GM19438 (cell line): ENCODE results near the gene PFDN6.

ENCODE experiments used
- ATAC-seq: cut with Tn5 transposase; IDR thresholded peaks from one replicate; pipeline ENCODE4 v1.9.1; 2021; ENCODE audit warnings: low read depth; ENCODE audit not compliant: unreplicated experiment

Gene PFDN6

GRCh38 chr6:33314943-33315792 lies 25.8 kb downstream of the PFDN6 start:
- ATAC-seq = no peak

DNA sequence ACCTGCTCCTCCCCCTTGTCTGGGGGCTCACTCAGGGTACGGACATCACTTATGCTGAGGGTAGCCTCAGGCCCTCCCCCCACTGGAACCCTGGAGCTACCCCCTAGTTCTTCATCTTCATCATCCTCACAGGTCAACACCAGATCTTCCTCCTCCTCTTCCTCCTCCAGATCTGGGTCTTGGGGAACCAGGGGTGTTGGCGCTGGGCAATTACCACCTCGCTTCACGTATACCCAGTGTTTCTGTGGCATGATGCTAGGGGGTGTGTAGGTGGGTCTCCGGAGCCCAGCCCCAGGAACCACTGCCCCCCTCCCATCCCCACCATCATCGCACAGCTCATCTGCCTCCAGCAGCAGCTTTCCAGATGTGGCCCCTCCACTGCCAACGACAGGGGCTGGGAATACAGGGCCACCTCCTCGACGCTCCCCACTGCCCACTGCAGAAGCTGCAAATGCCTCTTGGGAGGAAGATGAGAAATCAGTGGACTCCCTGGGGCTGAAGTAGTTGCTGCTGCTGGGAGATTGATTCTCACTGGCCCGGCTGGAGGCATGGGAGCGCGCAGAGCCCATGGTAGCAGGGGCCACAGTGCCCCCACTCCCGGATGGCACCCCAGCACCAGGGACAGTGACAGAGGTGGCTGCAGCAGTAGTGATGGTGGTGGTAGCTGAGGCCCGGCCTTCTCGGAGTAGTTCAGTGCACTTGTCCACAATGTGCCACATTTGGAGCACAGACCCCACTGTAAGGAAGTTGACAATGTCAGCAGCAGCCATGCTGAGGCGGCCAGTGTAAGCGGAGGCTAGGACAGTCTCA lies 26.6 kb downstream of the PFDN6 start:
- no peak for ATAC-seq

DNA sequence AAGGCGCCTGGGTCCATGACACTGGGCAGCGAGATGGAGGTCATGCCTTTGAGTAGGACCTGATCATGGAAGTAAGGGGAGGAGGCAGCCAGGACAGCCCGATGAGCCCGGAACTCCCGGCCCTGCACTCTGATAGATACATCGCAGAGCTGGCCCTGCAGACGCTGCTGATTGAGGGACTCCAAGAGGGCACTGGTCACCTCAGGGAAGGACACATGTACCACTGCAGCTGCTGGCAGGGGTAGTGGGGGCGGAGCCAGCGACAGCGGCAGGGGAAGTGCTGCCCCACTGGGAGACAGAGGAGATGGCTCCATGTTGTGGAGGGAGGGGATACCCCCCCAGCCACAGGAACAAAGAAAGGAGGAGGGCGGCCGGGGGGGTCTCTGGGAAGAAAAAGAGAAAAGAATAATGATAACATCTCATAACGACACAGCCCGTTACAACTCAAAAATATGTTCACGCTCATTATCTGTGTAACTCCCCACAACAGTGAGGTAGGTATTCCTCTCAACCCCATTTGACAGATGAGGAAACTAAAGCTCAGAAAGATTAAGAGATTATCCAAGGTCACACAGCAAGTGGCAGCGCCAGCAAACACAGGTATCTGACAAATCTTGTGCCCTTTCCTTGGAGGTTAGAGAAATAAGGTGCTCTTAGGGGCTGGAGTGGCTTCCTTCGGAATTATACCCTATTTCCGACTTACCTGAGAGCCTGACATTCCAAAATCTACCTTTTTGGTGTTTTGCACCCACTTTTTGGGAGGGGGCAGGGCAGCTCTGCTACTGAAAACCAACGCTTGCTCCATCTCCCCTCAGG lies 27.4 kb downstream of the PFDN6 start:
- ATAC-seq = no peak

DNA sequence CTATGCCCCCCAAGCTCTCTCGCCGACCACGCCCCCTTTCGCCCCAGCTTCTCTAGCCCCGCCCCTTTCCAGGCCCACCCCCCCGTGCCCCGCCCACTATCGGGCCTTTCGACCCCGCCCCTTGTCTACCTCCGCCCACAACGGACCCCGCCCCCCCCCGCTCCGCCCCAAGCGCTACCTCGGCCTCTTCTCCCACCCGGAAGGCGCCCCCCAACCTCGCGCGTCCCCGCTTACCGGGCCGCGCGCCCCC lies 27.9 kb downstream of the PFDN6 start:
- no peak for ATAC-seq

- ATAC-seq = peak; percentile 49
Observed at GRCh38 chr6:33317669-33318425, 28.4 kb downstream of the PFDN6 start, which contains the start of gene ZBTB22. Gene ZBTB22, minus strand, starts transcription at chr6:33317744. Its CDS starts 828 bp downstream, at chr6:33316916.

DNA sequence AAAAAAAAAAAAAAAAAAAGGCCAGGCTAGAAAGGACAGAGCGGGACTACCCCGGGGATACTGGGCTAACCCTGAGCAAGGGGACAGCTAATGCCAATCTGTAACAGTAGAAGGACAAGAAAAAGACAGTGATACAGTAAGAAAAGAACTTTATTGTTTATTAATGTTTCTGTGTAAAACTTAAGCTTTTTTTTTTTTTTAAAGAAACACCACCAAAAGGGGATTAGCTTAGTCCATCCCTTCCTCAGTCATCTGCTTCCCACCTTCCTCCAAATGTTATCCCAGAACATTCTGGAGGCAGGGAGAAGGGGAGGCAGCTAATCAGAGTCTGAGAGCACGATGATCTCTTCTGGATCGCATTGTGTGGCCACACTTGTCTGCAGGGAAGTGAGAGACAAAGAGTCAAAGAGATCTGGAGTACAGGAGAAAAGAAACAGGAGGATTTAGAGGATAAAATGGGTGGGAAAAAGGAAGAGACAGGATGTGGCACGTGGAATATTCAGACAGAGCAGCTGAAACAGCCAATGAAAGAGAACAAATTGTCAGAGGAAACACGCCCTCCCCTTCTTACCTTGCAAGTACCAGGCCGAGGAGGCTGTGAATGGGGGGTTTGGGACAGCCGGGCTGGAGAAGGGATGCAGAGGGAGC lies 29.1 kb downstream of the PFDN6 start:
- ATAC-seq = no peak

GRCh38 chr6:33319939-33320314 lies 30.5 kb downstream of the PFDN6 start:
- ATAC-seq = no peak

DNA sequence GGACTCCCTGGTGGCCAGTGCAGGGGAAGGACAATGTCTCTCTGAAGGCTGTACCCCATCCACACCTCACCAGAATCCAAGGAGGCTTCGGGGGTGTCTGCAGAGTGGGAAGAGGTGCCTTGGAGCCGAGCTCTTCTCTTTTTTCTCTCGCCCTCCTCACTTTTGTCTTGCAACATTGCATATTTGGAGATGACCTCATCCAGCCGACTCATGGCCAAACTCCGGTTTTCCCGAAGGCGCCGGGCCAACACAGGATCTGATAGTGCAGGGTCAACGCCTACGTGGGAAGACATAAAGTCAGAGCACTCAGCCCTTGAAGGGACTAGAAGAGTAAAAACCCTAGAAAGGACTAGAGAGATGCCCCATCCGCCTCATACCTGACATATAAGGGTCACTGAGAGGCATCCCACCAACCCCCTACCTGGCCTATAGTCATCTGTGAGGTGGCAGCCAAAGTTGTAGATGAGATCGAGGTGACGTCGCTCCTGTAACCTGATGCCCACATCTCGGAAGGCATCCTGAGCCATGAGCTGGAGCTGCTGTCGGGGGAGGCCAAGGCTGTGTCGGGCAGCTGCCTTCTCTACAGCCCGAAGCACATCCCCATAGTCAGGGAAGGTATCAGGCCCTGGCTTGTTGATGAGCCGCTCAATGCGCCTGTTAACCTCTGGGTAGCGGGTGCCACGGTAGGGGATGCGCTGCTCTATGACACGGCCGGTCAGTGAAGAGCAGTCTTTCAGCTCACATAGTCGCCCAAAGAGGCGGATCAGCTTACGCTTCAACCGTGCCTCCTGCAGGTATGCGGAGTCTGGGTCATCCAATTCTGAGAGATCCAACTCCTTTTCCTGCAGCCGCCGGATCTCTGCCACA lies 31.1 kb downstream of the PFDN6 start:
- no peak for ATAC-seq

DNA sequence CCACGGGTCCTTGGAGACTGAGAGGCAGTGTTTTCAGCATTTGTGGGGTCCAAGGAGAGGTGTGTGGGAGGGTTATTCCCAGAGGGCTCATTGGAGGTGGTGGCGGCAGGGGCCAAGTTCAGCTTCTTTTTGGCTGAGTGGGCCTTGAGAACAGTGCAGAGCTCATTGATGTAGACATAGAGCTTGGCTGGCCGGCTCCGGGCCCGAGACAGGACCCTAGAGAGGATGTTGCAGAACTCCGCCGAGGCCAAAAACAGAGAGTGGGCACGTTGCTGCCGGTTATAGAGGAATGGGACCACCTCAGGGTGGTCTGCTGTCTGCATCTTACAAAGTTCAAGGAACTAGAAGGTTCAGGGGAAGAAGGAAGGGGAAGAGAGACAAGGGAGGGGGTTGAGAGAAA lies 31.8 kb downstream of the PFDN6 start:
- ATAC-seq = no peak

DNA sequence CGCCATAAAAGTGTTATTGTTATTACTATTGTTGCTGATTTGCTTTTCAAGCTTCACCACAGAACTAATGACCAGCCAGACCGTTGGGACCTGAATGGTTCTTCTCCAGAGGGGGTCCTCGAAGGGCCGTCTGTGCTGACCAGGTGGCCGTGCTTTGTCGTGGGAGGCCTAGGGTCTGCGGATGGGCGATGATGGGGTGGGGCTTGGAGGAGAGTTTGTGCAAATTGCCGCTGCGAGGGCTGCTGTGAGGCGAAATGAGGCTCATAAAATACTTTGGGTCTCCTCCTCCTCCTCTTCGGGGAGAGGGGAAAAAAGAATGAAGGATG lies 34.2 kb downstream of the PFDN6 start:
- no peak for ATAC-seq

DNA sequence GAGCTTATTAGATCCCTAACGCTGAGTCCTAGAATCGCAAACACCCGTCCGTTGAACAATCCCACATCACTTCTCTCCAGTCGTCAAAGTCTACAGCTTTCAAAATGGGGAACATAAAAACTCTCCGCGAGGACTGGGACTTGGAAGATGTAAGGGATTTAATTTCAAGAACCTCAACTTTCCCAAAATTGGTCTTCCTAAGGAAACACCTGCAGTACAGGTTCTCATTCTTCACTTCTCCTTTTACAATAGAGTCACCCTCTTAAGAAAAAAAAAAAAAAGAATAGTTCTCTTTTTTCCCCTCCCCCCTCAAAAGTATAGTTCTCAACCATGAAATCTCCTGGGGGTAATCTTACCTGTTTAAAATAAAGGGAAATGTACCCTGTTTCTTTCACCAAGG lies 34.7 kb downstream of the PFDN6 start:
- ATAC-seq = no peak

GRCh38 chr6:33329058-33329457 lies 39.7 kb downstream of the PFDN6 start:
- no peak for ATAC-seq

DNA sequence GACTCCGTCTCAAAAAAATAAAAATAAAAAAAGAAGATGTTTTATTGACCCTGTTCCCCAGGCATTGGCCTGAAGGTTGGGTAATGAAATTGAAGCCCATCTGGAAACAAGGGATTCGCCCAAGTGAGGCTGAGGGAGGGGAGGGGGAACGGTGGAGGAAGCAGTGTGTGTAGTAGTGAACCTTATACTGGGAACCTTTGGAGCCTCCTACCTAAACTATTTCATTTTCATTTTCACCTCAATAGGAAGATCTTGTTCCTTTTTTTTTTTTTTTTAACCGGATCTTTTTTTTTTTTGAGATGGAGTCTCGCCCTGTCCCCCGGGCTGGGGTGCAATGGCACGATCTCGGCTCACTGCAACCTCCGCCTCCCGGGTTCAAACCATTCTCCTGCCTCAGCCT lies 41.3 kb downstream of the PFDN6 start:
- ATAC-seq = no peak

- ATAC-seq = no peak
Observed at GRCh38 chr6:33333666-33334065, 44.3 kb downstream of the PFDN6 start.

GRCh38 chr6:33335916-33336315 lies 46.5 kb downstream of the PFDN6 start:
- no peak for ATAC-seq

DNA sequence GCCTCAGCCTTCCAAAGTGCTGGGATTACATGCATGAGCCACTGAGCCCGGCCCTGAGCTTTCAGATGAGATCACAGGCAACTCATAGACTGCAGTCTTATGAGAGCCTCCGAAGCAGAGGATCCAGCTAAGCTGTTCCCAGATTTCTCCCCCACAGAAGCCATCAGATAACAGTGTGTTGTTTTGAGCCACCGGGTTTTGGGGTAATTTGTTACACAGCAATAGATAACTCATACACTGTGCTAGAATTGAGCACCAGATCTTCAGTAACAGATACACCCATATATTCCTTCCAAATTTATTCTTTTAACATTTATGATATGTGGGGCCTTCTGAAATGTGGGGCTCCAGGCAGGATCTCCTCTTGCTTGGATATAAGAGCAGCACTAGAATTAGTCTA lies 47.1 kb downstream of the PFDN6 start:
- no peak for ATAC-seq

- no peak for ATAC-seq
Observed at GRCh38 chr6:33339193-33339592, 49.8 kb downstream of the PFDN6 start.
